Parathyroid adenoma (tissue), 2 donors: Measurements from ENCODE around the gene PRRT1.
A peak's percentile ranks its signal among the peaks of the same experiment; 100 is the strongest.

ENCODE experiments used
- H2AFZ ChIP-seq: fragments of 300-600 bp; sonication (generic); one replicate; pipeline ENCODE4 v1.7.0; 2017; ENCODE audit warnings: antibody characterized with exemption, mild to moderate bottlenecking
- H3K27ac ChIP-seq: fragments of 300-600 bp; sonication (generic); one replicate; pipeline ENCODE4 v1.7.0; 2017
- H3K27me3 ChIP-seq: fragments of 300-600 bp; sonication (generic); one replicate; pipeline ENCODE4 v1.7.0; 2017; ENCODE audit warnings: low read length; ENCODE audit not compliant: control insufficient read depth, insufficient read depth
- H3K36me3 ChIP-seq: fragments of 300-600 bp; sonication (generic); one replicate; pipeline ENCODE4 v1.7.0; 2017; ENCODE audit warnings: low read length; ENCODE audit not compliant: control insufficient read depth, insufficient read depth
- H3K4me1 ChIP-seq: fragments of 300-600 bp; sonication (generic); one replicate; pipeline ENCODE4 v1.7.0; 2017; ENCODE audit warnings: control low read depth
- H3K4me2 ChIP-seq: fragments of 300-600 bp; sonication (generic); one replicate; pipeline ENCODE4 v1.7.0; 2017; ENCODE audit warnings: low read length
- H3K4me3 ChIP-seq: fragments of 300-600 bp; sonication (generic); one replicate; pipeline ENCODE4 v1.7.0; 2017; ENCODE audit warnings: low read depth, low read length
- H3K79me2 ChIP-seq: fragments of 300-600 bp; sonication (generic); one replicate; pipeline ENCODE4 v1.7.0; 2017; ENCODE audit warnings: control low read depth
- H3K9ac ChIP-seq: fragments of 300-600 bp; sonication (generic); one replicate; pipeline ENCODE4 v1.7.0; 2017; ENCODE audit warnings: mild to moderate bottlenecking
- H3K9me3 ChIP-seq: fragments of 300-600 bp; sonication (generic); one replicate; pipeline ENCODE4 v1.7.0; 2017; ENCODE audit warnings: low read length; ENCODE audit not compliant: control insufficient read depth
- CTCF ChIP-seq: fragments of 300-600 bp; sonication (generic); IDR thresholded peaks from one replicate; pipeline ENCODE4 v1.7.0; 2017; ENCODE audit warnings: antibody characterized with exemption, mild to moderate bottlenecking
- donor health status: primary hyperparathyroidism.

The PRRT1 gene

GRCh38 chr6:32168350-32168749 lies 16.6 kb upstream of the PRRT1 start:
- no peak overlapping the region for H3K9ac ChIP-seq
- no peaks in the 10 kb centered on the region for H3K4me1 ChIP-seq
- H2AFZ ChIP-seq: no peak overlapping the region
- TF ChIP-seq CTCF: no peak
- H3K36me3 ChIP-seq: no peaks in the 10 kb centered on the region
- H3K9me3 ChIP-seq: no peaks in the 10 kb centered on the region
- H3K27ac ChIP-seq: no peak overlapping the region
- no peaks in the 10 kb centered on the region for H3K27me3 ChIP-seq
- H3K79me2 ChIP-seq: no peaks in the 10 kb centered on the region
- H3K4me3 ChIP-seq: no peak overlapping the region
- H3K4me2 ChIP-seq: no peak overlapping the region

DNA sequence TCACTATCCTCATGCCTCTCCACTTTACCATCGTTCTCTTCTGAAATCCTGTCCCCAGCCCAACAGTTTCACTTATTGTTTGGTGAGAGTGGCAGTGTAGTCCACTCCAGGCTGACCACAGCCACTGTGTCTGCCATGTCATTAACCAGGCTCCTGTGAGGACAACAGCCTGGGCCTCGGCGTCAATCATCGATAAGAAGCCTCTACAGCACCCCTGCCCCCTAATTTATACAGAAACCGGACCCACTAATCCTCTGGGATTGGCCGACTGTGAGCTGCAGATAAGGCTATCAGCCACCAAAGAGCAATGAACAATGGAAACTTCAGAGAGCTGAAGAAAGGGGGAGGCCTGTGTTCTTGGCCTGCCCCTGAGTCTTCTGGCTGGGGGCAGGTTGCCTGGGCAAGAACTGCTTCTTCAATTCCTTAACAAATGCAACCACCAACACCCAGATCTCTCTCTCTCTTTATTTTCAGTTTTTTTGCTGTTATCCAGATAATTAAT lies 16.1 kb upstream of the PRRT1 start:
- Histone ChIP-seq H3K27ac (no peak overlapping the region), H3K4me2 (no peak overlapping the region), H3K79me2 (no peaks in the 10 kb centered on the region), H3K9me3 (no peaks in the 10 kb centered on the region), H3K27me3 (no peaks in the 10 kb centered on the region), H3K4me3 (no peak overlapping the region), H3K4me1 (no peaks in the 10 kb centered on the region), H3K36me3 (no peaks in the 10 kb centered on the region), H2AFZ (no peak overlapping the region), H3K9ac (no peak overlapping the region)
- no peak for TF ChIP-seq CTCF

- Histone ChIP-seq H3K36me3 (no peaks in the 10 kb centered on the region), H3K4me1 (no peaks in the 10 kb centered on the region), H3K79me2 (no peaks in the 10 kb centered on the region), H3K9ac (no peak overlapping the region), H2AFZ (no peak overlapping the region), H3K4me2 (no peak overlapping the region), H3K27me3 (no peaks in the 10 kb centered on the region), H3K27ac (no peak overlapping the region), H3K9me3 (no peaks in the 10 kb centered on the region), H3K4me3 (no peak overlapping the region)
- TF ChIP-seq CTCF: no peak
Measured at GRCh38 chr6:32167154-32167760, 15.5 kb upstream of the PRRT1 start.

- Histone ChIP-seq H3K4me2 (no peak overlapping the region), H3K27me3 (no peaks in the 10 kb centered on the region), H2AFZ (no peak overlapping the region), H3K9ac (no peak overlapping the region), H3K4me3 (no peak overlapping the region), H3K79me2 (no peaks in the 10 kb centered on the region), H3K36me3 (no peaks in the 10 kb centered on the region), H3K27ac (no peak overlapping the region), H3K4me1 (no peaks in the 10 kb centered on the region), H3K9me3 (no peaks in the 10 kb centered on the region)
- TF ChIP-seq CTCF: no peak
Measured at GRCh38 chr6:32166411-32167061, 14.8 kb upstream of the PRRT1 start.

DNA sequence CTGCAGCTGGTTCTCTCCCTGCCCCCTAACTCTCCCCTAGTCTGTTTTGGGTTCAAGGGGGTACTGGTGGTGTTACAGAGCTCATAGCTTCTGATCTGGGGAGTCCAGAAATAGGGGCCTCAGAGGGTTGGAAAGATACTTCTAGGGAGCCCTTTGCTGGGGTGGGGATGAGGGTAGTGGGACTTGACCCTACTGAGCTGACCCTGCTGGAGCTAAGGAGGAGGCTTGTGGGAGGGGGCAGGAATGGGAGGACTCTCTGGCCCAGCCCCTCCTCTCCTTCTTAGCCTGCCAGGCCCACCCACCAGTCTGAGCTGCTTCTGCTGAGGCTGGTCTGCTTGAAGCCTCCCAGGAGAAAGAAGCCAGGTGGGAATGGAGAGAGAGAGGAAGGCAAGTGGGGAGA lies 12.6 kb upstream of the PRRT1 start, which contains the start of gene EGFL8:
Gene EGFL8, plus strand, starts transcription at position 301 of the 400 bp plus-strand sequence. CDS start 1,571 bp downstream, outside the sequence.
- no peak within 1 kb of the TSS for H3K4me3 ChIP-seq
- no peak within 1 kb of the TSS for H3K4me2 ChIP-seq
- no peak within 1 kb of the TSS for H2AFZ ChIP-seq
- H3K9me3 ChIP-seq: no peaks in the 10 kb centered on the region
- no peaks in the 10 kb centered on the region for H3K27me3 ChIP-seq
- no peak for TF ChIP-seq CTCF
- H3K79me2 ChIP-seq: no peaks in the 10 kb centered on the region
- H3K4me1 ChIP-seq: no peaks in the 10 kb centered on the region
- no peak within 1 kb of the TSS for H3K9ac ChIP-seq
- H3K36me3 ChIP-seq: no peaks in the 10 kb centered on the region
- H3K27ac ChIP-seq: peak within 1 kb of the TSS; percentile 11
